ENCODE data around the gene MKRN3.
"Not testable (repeated sequence)": the region's sequence is repeated elsewhere in the genome, so short reads cannot be mapped to it uniquely, and the experiment has no call there.

The MKRN3 gene

GRCh38 chr15:23589012-23589411, 23.5 kb downstream of the MKRN3 start:
- no peak for DNase-seq

- DNase-seq = no peak
Observed at GRCh38 chr15:23594252-23594770, 28.8 kb downstream of the MKRN3 start.

- DNase-seq = no peak
Observed at GRCh38 chr15:23595368-23595767, 29.9 kb downstream of the MKRN3 start.

DNA sequence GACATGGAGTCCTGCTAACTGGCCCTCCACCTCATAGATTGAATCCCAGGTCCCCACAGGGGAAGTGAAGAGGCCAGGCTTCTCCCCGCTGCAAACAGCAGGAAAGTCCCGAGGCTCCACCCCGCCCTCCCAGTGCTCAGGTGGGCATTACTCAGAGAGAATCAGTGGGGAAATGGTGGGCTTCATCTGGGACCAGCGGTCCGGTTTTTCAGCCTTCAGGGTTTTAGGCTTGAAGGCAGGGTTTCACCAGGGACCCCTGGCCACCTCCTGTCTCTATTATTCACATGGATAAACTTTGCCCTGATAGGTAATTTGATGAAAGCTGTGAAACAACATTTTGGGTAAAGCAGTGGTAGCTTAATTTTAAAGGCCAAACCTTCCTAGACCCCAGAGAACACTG, 31.3 kb downstream of the MKRN3 start:
- DNase-seq = no peak

GRCh38 chr15:23597278-23597677, 31.8 kb downstream of the MKRN3 start:
- not testable (repeated sequence) for DNase-seq

- no peak for DNase-seq
Observed at GRCh38 chr15:23599053-23599452, 33.6 kb downstream of the MKRN3 start.

- no peak for DNase-seq
Observed at GRCh38 chr15:23602124-23602523, 36.6 kb downstream of the MKRN3 start.

DNA sequence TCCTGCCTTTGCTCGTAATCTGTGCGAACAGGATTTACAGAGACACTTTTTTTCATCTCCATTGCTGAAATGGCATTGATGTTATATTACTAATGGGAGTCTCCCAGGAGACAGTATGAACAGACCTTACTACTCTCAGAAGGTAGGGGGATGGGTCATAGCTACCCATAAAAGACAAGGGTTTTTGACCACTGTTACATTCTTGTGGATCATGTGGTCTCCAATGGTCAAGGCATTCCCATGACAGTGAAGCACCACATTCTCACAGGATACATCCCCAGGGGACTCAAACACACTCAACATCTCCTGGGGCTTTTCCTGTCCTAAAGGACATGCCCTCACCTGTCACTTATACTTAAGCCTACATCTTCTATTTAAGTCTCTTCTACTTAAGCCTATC, 40.8 kb downstream of the MKRN3 start:
- no peak for DNase-seq

DNA sequence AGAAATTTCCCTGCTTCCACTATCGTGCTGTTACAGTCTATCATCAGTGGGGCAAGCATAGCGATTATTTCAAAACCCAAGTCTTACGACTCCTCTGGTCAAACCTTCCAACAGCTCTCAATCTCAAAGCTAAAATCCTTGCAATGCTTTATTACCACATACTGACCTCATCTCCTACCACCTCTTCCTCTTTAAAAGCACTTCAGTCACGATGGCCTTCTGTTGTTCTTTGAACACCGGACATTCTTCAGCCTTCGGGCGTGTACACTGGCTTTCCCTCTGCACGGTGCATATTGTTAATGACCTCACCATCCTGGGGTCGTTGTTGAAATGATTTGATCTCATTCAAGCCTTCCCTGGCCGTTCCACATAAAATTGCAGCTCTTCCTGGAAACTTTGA, 51.1 kb downstream of the MKRN3 start:
- no peak for DNase-seq
